ENCODE data around the gene C6.
"Not testable (repeated sequence)": the region's sequence is repeated elsewhere in the genome, so short reads cannot be mapped to it uniquely, and the experiment has no call there.

- not testable (repeated sequence) for TF ChIP-seq CTCF (IDR thresholded peaks at IDR 0.05; ENCODE audit: insufficient read depth, low read length, poor library complexity, severe bottlenecking); EZH2phosphoT487 (conservative IDR thresholded peaks at IDR 0.05; ENCODE audit: low read length)
These were observed 30.0 kb downstream of the C6 start for GRCh38 chr5:41183331-41183730.
